WTC11 (cell line): Measurements from ENCODE around the gene CRX. TPM values are rescaled to one million over a fixed set of nuclear protein-coding genes. Genes with fewer than 3 reads are reported as not detected.
A peak's percentile ranks its signal among the peaks of the same experiment; 100 is the strongest.

ENCODE experiments used
- ATAC-seq: fragments of 200-7000 bp; cut with Tn5 transposase; 2 replicates; pipeline ENCODE4 v1.10.0; 2021; ENCODE audit warnings: mild to moderate bottlenecking, moderate library complexity
- CTCF ChIA-PET: fragments of 300-600 bp; sonication (Branson Sonifier 250); formaldehyde crosslinking; loops from one replicate; lab custom pipeline; 2021; ENCODE audit warnings: antibody characterized with exemption; lab: Charles Lee
- POLR2A ChIA-PET: fragments of 350-600 bp; sonication (Branson Sonifier 250); formaldehyde crosslinking; loops from one replicate; lab custom pipeline; 2021; ENCODE audit warnings: antibody characterized with exemption; lab: Charles Lee
- DNase-seq: peaks from one replicate; pipeline ENCODE4 v3.0.0; 2021; ENCODE audit warnings: low spot score
- H3K27ac Mint-ChIP-seq: 2 replicates; pipeline ENCODE4 v1.8.0; 2021; ENCODE audit warnings: mixed read lengths
- H3K27me3 Mint-ChIP-seq: 2 replicates; pipeline ENCODE4 v1.8.0; 2021; ENCODE audit warnings: low read depth, mild to moderate bottlenecking, moderate library complexity, mixed read lengths
- H3K36me3 Mint-ChIP-seq: 2 replicates; pipeline ENCODE4 v1.8.0; 2021; ENCODE audit warnings: mixed read lengths
- H3K4me1 Mint-ChIP-seq: 2 replicates; pipeline ENCODE4 v1.8.0; 2022; ENCODE audit warnings: mixed read lengths
- H3K4me3 Mint-ChIP-seq: 2 replicates; pipeline ENCODE4 v1.8.0; 2021; ENCODE audit warnings: mild to moderate bottlenecking, moderate library complexity, mixed read lengths
- H3K9me3 Mint-ChIP-seq: 2 replicates; pipeline ENCODE4 v1.8.0; 2021; ENCODE audit warnings: mixed read lengths
- AFF4 ChIP-seq: sonication (generic); formaldehyde crosslinking; IDR thresholded peaks from 2 replicates; pipeline ENCODE4 v1.8.1; 2023; ENCODE audit warnings: mild to moderate bottlenecking, missing genetic modification reagents, borderline replicate concordance
- CTCF ChIP-seq: fragments of 200-600 bp; IDR thresholded peaks from 2 replicates; pipeline ENCODE4 v1.8.0; 2022; ENCODE audit warnings: antibody characterized with exemption
- E2F1 ChIP-seq: sonication (generic); formaldehyde crosslinking; IDR thresholded peaks from 2 replicates; pipeline ENCODE4 v1.8.0; 2022; ENCODE audit warnings: mild to moderate bottlenecking, missing genetic modification reagents
- FOXJ3 ChIP-seq: sonication (generic); formaldehyde crosslinking; IDR thresholded peaks from 2 replicates; pipeline ENCODE4 v1.9.0; 2021; ENCODE audit warnings: missing genetic modification reagents, mild to moderate bottlenecking, borderline replicate concordance
- FOXK1 ChIP-seq: sonication (generic); formaldehyde crosslinking; IDR thresholded peaks from 2 replicates; pipeline ENCODE4 v1.8.0; 2022; ENCODE audit warnings: mild to moderate bottlenecking, moderate library complexity, missing genetic modification reagents
- FOXP4 ChIP-seq: sonication (generic); formaldehyde crosslinking; IDR thresholded peaks from 2 replicates; pipeline ENCODE4 v1.8.0; 2022; ENCODE audit warnings: mild to moderate bottlenecking, missing genetic modification reagents
- GABPB1 ChIP-seq: sonication (generic); formaldehyde crosslinking; IDR thresholded peaks from 2 replicates; pipeline ENCODE4 v1.8.1; 2023; ENCODE audit warnings: mild to moderate bottlenecking, missing genetic modification reagents
- IRF1 ChIP-seq: sonication (generic); formaldehyde crosslinking; IDR thresholded peaks from 2 replicates; pipeline ENCODE4 v1.8.0; 2023; ENCODE audit warnings: missing genetic modification reagents
- MXD4 ChIP-seq: fragments of 250-450 bp; sonication (Bioruptor Pico); IDR thresholded peaks from 2 replicates; pipeline ENCODE4 v1.8.0; 2021; ENCODE audit warnings: mild to moderate bottlenecking, moderate library complexity, borderline replicate concordance
- NFATC4 ChIP-seq: fragments of 250-450 bp; sonication (Bioruptor Pico); IDR thresholded peaks from 2 replicates; pipeline ENCODE4 v1.9.0; 2021; ENCODE audit warnings: mild to moderate bottlenecking
- PREB ChIP-seq: sonication (generic); formaldehyde crosslinking; IDR thresholded peaks from 2 replicates; pipeline ENCODE4 v1.8.1; 2022; ENCODE audit warnings: mild to moderate bottlenecking, missing genetic modification reagents, moderate library complexity, borderline replicate concordance
- SMAD3 ChIP-seq: sonication (generic); formaldehyde crosslinking; IDR thresholded peaks from 2 replicates; pipeline ENCODE4 v1.8.0; 2022; ENCODE audit warnings: missing genetic modification reagents, mild to moderate bottlenecking, borderline replicate concordance
- TP53 ChIP-seq: sonication (generic); formaldehyde crosslinking; IDR thresholded peaks from 2 replicates; pipeline ENCODE4 v1.8.1; 2023; ENCODE audit warnings: mild to moderate bottlenecking, missing genetic modification reagents
- ZBTB43 ChIP-seq: sonication (generic); formaldehyde crosslinking; IDR thresholded peaks from 2 replicates; pipeline ENCODE4 v1.8.1; 2023; ENCODE audit warnings: mild to moderate bottlenecking, missing genetic modification reagents
- ZNF219 ChIP-seq: sonication (generic); formaldehyde crosslinking; IDR thresholded peaks from 2 replicates; pipeline ENCODE4 v1.8.0; 2023; ENCODE audit warnings: missing genetic modification reagents, mild to moderate bottlenecking, borderline replicate concordance
- ZNF232 ChIP-seq: sonication (generic); formaldehyde crosslinking; IDR thresholded peaks from 2 replicates; pipeline ENCODE4 v1.8.0; 2022; ENCODE audit warnings: mild to moderate bottlenecking, missing genetic modification reagents
- total RNA-seq: library from RNA; stranded (reverse); gene quantifications from 3 replicates; pipeline ENCODE4 v1.2.3, GENCODE V29; 2021

Gene CRX
- total RNA-seq, 1 experiment from 2014 or later = 0.17 TPM

GRCh38 chr19:47819858-47820257 lies 1.9 kb upstream of the CRX start:
- H3K4me1 Mint-ChIP-seq = peaks cover 34% of the 10 kb centered on the region
- H3K27ac Mint-ChIP-seq = peak overlapping the region; percentile 73; the same call in 1 of the 2 replicates
- DNase-seq (no peak), ATAC-seq (peak; percentile 85)
- H3K4me3 Mint-ChIP-seq = peak overlapping the region; percentile 41
- POLR2A ChIA-PET = interaction anchor here (1.3 kb wide), 1 partner anchor 30 kb away, joined by 5 read pairs; no protein-coding TSS in a partner anchor
- 0 out of 2 replicates have a peak, but pooled peaks cover 2% of the 10 kb centered on the region for H3K36me3 Mint-ChIP-seq
- no peaks in the 10 kb centered on the region for H3K27me3 Mint-ChIP-seq
- TF ChIP-seq ZBTB43 (CRISPR knock-in tag) = peak; percentile 32; the same call in 1 of the 2 replicates
- TF ChIP-seq ZNF219 (CRISPR knock-in tag) = no peak
- TF ChIP-seq NFATC4 = no peak
- TF ChIP-seq CTCF = no peak
- no peak for TF ChIP-seq PREB (CRISPR knock-in tag)
- no peak for TF ChIP-seq SMAD3 (CRISPR knock-in tag)
- no peak for TF ChIP-seq AFF4
- no peak for TF ChIP-seq MXD4 (CRISPR knock-in tag)
- CTCF ChIA-PET = interaction anchor here (0.6 to 2.8 kb wide), 11 partner anchors 9 to 507 kb away, joined by 3 to 20 read pairs (median 4); partner anchors contain the start of gene EHD2
- peaks cover 4% of the 10 kb centered on the region; the same call in 1 of the 2 replicates for H3K9me3 Mint-ChIP-seq

- 0 out of 2 replicates have a peak overlapping the region, but pooled peaks have one; percentile 40 for H3K27ac Mint-ChIP-seq
- POLR2A ChIA-PET = interaction anchor here (0.7 to 1.3 kb wide), 2 partner anchors 29 to 42 kb away, joined by 4 to 5 read pairs; partner anchors contain the start of gene SELENOW
- CTCF ChIA-PET = interaction anchor here (0.6 to 2.8 kb wide), 10 partner anchors 8 to 507 kb away, joined by 3 to 20 read pairs (median 4); partner anchors contain the start of gene EHD2
- TF ChIP-seq FOXP4 (CRISPR knock-in tag) (no peak), ZNF232 (CRISPR knock-in tag) (no peak), ZNF219 (CRISPR knock-in tag) (no peak), FOXK1 (no peak), E2F1 (CRISPR knock-in tag) (no peak), IRF1 (CRISPR knock-in tag) (no peak), GABPB1 (CRISPR knock-in tag) (no peak), FOXJ3 (CRISPR knock-in tag) (no peak), TP53 (CRISPR knock-in tag) (no peak)
- H3K4me1 Mint-ChIP-seq = peaks cover 34% of the 10 kb centered on the region
- 0 out of 2 replicates have a peak, but pooled peaks cover 2% of the 10 kb centered on the region for H3K36me3 Mint-ChIP-seq
- H3K27me3 Mint-ChIP-seq = no peaks in the 10 kb centered on the region
- H3K9me3 Mint-ChIP-seq = peaks cover 4% of the 10 kb centered on the region; the same call in 1 of the 2 replicates
- DNase-seq (no peak), ATAC-seq (no peak)
- no peak overlapping the region for H3K4me3 Mint-ChIP-seq
Measured at GRCh38 chr19:47820410-47820809, 1.3 kb upstream of the CRX start.
